ENCODE results near the gene TFF3. TPM values are rescaled to one million over a fixed set of nuclear protein-coding genes. Genes with fewer than 3 reads are reported as not detected.

TFF3 gene
- total RNA-seq, 4 donors from 2014 or later: 1.8 to 23.6 (median 11.6) TPM

GRCh38 chr21:42341776-42342542, 26.8 kb upstream of the TFF3 start:
- no peak for DNase-seq (ENCODE audit: low spot score)
- no peak for TF ChIP-seq CTCF (IDR thresholded peaks at IDR 0.05)
- no peak for ATAC-seq (ENCODE audit: low FRiP score)

- no peak for TF ChIP-seq CTCF (IDR thresholded peaks at IDR 0.05)
- ATAC-seq (ENCODE audit: low FRiP score): no peak
- no peak for DNase-seq (ENCODE audit: low spot score)
Measured at GRCh38 chr21:42340187-42341050, 25.2 kb upstream of the TFF3 start.

GRCh38 chr21:42338729-42339715, 23.8 kb upstream of the TFF3 start:
- DNase-seq (ENCODE audit: low spot score) (no peak), ATAC-seq (ENCODE audit: low FRiP score) (no peak)
- TF ChIP-seq CTCF (IDR thresholded peaks at IDR 0.05): no peak

- no peak for TF ChIP-seq CTCF (IDR thresholded peaks at IDR 0.05)
- ATAC-seq (ENCODE audit: low FRiP score) (peak; percentile 80), DNase-seq (ENCODE audit: low spot score) (peak; percentile 61)
Measured at GRCh38 chr21:42337830-42338728, 22.9 kb upstream of the TFF3 start.

- TF ChIP-seq CTCF (IDR thresholded peaks at IDR 0.05): no peak
Measured at GRCh38 chr21:42337276-42337675, 22.1 kb upstream of the TFF3 start.

GRCh38 chr21:42336054-42336453, 20.8 kb upstream of the TFF3 start:
- DNase-seq (ENCODE audit: low spot score): no peak

More at GRCh38 chr21:42337276-42337675, 22.1 kb upstream of the TFF3 start:
- ATAC-seq (ENCODE audit: low FRiP score): no peak
- no peak for DNase-seq (ENCODE audit: low spot score)

More at GRCh38 chr21:42336054-42336453, 20.8 kb upstream of the TFF3 start:
- no peak for ATAC-seq (ENCODE audit: low FRiP score)
- TF ChIP-seq CTCF (IDR thresholded peaks at IDR 0.05): no peak

All from omental fat pad (tissue), 4 donors.